ENCODE results near the gene ZNF587B.
"Not testable (repeated sequence)": the region's sequence is repeated elsewhere in the genome, so short reads cannot be mapped to it uniquely, and the experiment has no call there.

The ZNF587B gene

GRCh38 chr19:57819475-57820148 is 10.5 kb upstream of the ZNF587B start:
- peak; percentile 86 for DNase-seq

- DNase-seq: no peak
Observed at GRCh38 chr19:57820599-57820998, 9.5 kb upstream of the ZNF587B start.

- DNase-seq: not testable (repeated sequence)
Observed at GRCh38 chr19:57821095-57821494, 9.0 kb upstream of the ZNF587B start.

- DNase-seq: not testable (repeated sequence)
Observed at GRCh38 chr19:57821501-57821900, 8.6 kb upstream of the ZNF587B start.

GRCh38 chr19:57823155-57823554 is 6.9 kb upstream of the ZNF587B start:
- not testable (repeated sequence) for DNase-seq

GRCh38 chr19:57823608-57824007 is 6.5 kb upstream of the ZNF587B start:
- DNase-seq: not testable (repeated sequence)

GRCh38 chr19:57825511-57825910 is 4.6 kb upstream of the ZNF587B start:
- no peak for DNase-seq

- no peak for DNase-seq
Observed at GRCh38 chr19:57829316-57829715, 783 bp upstream of the ZNF587B start.

GRCh38 chr19:57836991-57837390 is 6.9 kb downstream of the ZNF587B start:
- DNase-seq: not testable (repeated sequence)

GRCh38 chr19:57838622-57839191 is 8.6 kb downstream of the ZNF587B start:
- DNase-seq: not testable (repeated sequence)

GRCh38 chr19:57841122-57841763 is 11.1 kb downstream of the ZNF587B start:
- DNase-seq: no peak

GRCh38 chr19:57847164-57847563 is 17.1 kb downstream of the ZNF587B start:
- DNase-seq: not testable (repeated sequence)

GRCh38 chr19:57849162-57849665 is 19.1 kb downstream of the ZNF587B start:
- DNase-seq: not testable (repeated sequence)

GRCh38 chr19:57849666-57850473 is 19.8 kb downstream of the ZNF587B start, which contains the start of gene ZNF587:
Gene ZNF587, plus strand, starts transcription at chr19:57849859. Its CDS starts 180 bp downstream, at chr19:57850039.
- peak; percentile 72 for DNase-seq

GRCh38 chr19:57850553-57851017 is 20.5 kb downstream of the ZNF587B start:
- DNase-seq: no peak

- not testable (repeated sequence) for DNase-seq
Observed at GRCh38 chr19:57851812-57852603, 21.9 kb downstream of the ZNF587B start.

GRCh38 chr19:57854117-57854516 is 24.0 kb downstream of the ZNF587B start:
- DNase-seq: not testable (repeated sequence)

- not testable (repeated sequence) for DNase-seq
Observed at GRCh38 chr19:57862351-57862750, 32.3 kb downstream of the ZNF587B start.

- no peak for DNase-seq
Observed at GRCh38 chr19:57867868-57868492, 37.9 kb downstream of the ZNF587B start.

GRCh38 chr19:57869655-57870054 is 39.6 kb downstream of the ZNF587B start:
- DNase-seq: not testable (repeated sequence)

- DNase-seq: no peak
Observed at GRCh38 chr19:57870225-57870624, 40.1 kb downstream of the ZNF587B start.

Measured in NCI-H345 (cell line).